Measurements from ENCODE around the gene KAZN. TPM values are rescaled to one million over a fixed set of nuclear protein-coding genes. Genes with fewer than 3 reads are reported as not detected.

The KAZN gene
- total and polyA plus RNA-seq, 4 donors = 7.6 to 18.8 (median 11.2) TPM

DNA sequence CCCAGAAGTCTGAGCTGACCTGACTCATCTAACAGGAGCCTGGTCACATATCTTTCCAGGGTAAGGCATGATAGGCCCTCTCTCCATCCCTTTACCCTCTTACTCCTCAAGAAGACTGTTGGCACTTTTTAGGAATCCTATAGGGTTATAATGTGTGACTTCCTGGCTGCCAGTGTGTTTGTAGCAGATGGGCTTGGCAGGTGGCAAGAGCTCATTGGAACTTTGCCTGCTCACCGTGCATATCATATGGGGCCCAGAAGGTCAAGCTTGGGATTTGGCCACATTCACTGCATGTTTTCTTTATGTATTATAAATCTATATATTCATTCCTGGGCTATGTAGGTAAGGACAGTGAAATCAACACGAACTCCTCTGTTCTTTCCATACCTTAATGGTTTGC is 5.2 kb downstream of the KAZN start:
- Histone ChIP-seq H3K4me3 (no peak overlapping the region), H3K9ac (ENCODE audit: insufficient read depth in 1 of 2, low read length in 2 of 2) (no peak overlapping the region), H3K9me3 (ENCODE audit: control insufficient read depth in 4 of 4, insufficient read depth in 3 of 4, low read length in 3 of 4) (peaks cover 0 to 1% (median 0%) of the 10 kb centered on the region in 4 donors), H3K36me3 (ENCODE audit: control insufficient read depth in 4 of 4, insufficient read depth in 4 of 4, low read length in 4 of 4) (no peaks in the 10 kb centered on the region), H3K27ac (ENCODE audit: low read depth in 1 of 2, low read length in 1 of 2) (no peak overlapping the region), H3K27me3 (ENCODE audit: control insufficient read depth in 3 of 3, insufficient read depth in 3 of 3, low read length in 2 of 3) (peaks cover 0 to 4% (median 0%) of the 10 kb centered on the region in 3 donors), H3K4me1 (ENCODE audit: control insufficient read depth in 5 of 5, insufficient read depth in 5 of 5, low read length in 5 of 5) (peaks cover 0 to 55% (median 10%) of the 10 kb centered on the region in 5 donors)
- ATAC-seq (ENCODE audit: insufficient read depth, low FRiP score) = no peak
- TF ChIP-seq CTCF (IDR thresholded peaks at IDR 0.05; ENCODE audit: control extremely low read depth, extremely low read depth) = no peak
- DNase-seq = no peak
- 84 to 94% methylated on average over 2 of the region's 2 CpGs for WGBS, 2 donors

DNA sequence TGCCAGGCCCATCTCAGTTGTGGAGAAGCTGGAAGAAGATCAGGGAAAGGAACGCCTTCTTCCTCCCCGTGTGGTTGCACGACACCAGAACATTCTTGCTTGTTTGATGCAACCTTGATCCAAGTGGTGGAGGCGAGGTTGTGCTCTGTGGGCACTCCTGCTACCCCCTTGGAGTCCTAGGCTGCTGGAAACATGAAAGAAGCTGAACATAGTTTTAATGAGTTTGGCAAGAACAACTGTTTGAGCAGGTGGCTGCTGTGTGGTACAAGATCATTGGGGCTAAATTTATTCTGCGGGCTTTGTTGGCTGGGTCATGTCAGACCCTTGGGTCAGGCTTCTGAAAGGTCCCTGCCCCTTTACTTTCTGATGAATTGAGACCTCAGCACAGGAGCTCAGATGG is 5.9 kb downstream of the KAZN start:
- Histone ChIP-seq H3K4me3 (no peak overlapping the region), H3K27me3 (ENCODE audit: control insufficient read depth in 3 of 3, insufficient read depth in 3 of 3, low read length in 2 of 3) (peaks cover 0 to 4% (median 0%) of the 10 kb centered on the region in 3 donors)

GRCh38 chr1:14605945-14606344 is 7.5 kb downstream of the KAZN start:
- TF ChIP-seq CTCF (IDR thresholded peaks at IDR 0.05; ENCODE audit: control extremely low read depth, extremely low read depth) = no peak
- Histone ChIP-seq H3K27ac (ENCODE audit: low read depth in 1 of 2, low read length in 1 of 2) (no peak overlapping the region), H3K4me3 (no peak overlapping the region), H3K4me1 (ENCODE audit: control insufficient read depth in 5 of 5, insufficient read depth in 5 of 5, low read length in 5 of 5) (peaks cover 0 to 46% (median 2%) of the 10 kb centered on the region in 5 donors), H3K36me3 (ENCODE audit: control insufficient read depth in 4 of 4, insufficient read depth in 4 of 4, low read length in 4 of 4) (no peaks in the 10 kb centered on the region), H3K9ac (ENCODE audit: insufficient read depth in 1 of 2, low read length in 2 of 2) (no peak overlapping the region), H3K27me3 (ENCODE audit: control insufficient read depth in 3 of 3, insufficient read depth in 3 of 3, low read length in 2 of 3) (peaks cover 0 to 4% (median 0%) of the 10 kb centered on the region in 3 donors), H3K9me3 (ENCODE audit: control insufficient read depth in 4 of 4, insufficient read depth in 3 of 4, low read length in 3 of 4) (peaks cover 0 to 1% (median 0%) of the 10 kb centered on the region in 4 donors)
- ATAC-seq (ENCODE audit: insufficient read depth, low FRiP score) (no peak), DNase-seq (no peak)
- WGBS, 2 donors = 78 to 91% methylated on average over 1 of the region's 1 CpG

More for the DNA sequence above, 5.9 kb downstream of the KAZN start:
- 90 to 91% methylated on average over 5 of the region's 5 CpGs for WGBS, 2 donors
- Histone ChIP-seq H3K27ac (ENCODE audit: low read depth in 1 of 2, low read length in 1 of 2) (no peak overlapping the region), H3K4me1 (ENCODE audit: control insufficient read depth in 5 of 5, insufficient read depth in 5 of 5, low read length in 5 of 5) (peaks cover 0 to 55% (median 10%) of the 10 kb centered on the region in 5 donors), H3K9me3 (ENCODE audit: control insufficient read depth in 4 of 4, insufficient read depth in 3 of 4, low read length in 3 of 4) (peaks cover 0 to 1% (median 0%) of the 10 kb centered on the region in 4 donors), H3K9ac (ENCODE audit: insufficient read depth in 1 of 2, low read length in 2 of 2) (no peak overlapping the region), H3K36me3 (ENCODE audit: control insufficient read depth in 4 of 4, insufficient read depth in 4 of 4, low read length in 4 of 4) (no peaks in the 10 kb centered on the region)
- no peak for TF ChIP-seq CTCF (IDR thresholded peaks at IDR 0.05; ENCODE audit: control extremely low read depth, extremely low read depth)
- no peak for DNase-seq
- ATAC-seq (ENCODE audit: insufficient read depth, low FRiP score) = no peak

- WGBS, 2 donors = 38 to 39% methylated on average over 1 of the region's 1 CpG
- peaks cover 0 to 39% (median 2%) of the 10 kb centered on the region in 5 donors for H3K4me1 ChIP-seq (ENCODE audit: control insufficient read depth in 5 of 5, insufficient read depth in 5 of 5, low read length in 5 of 5)
- peaks cover 0 to 1% (median 0%) of the 10 kb centered on the region in 4 donors for H3K9me3 ChIP-seq (ENCODE audit: control insufficient read depth in 4 of 4, insufficient read depth in 3 of 4, low read length in 3 of 4)
- DNase-seq (peak; percentile 42 to 72 (median 72)), ATAC-seq (ENCODE audit: insufficient read depth, low FRiP score) (no peak)
- H3K4me3 ChIP-seq = no peak overlapping the region
- H3K27me3 ChIP-seq (ENCODE audit: control insufficient read depth in 3 of 3, insufficient read depth in 3 of 3, low read length in 2 of 3) = peaks cover 0 to 4% (median 0%) of the 10 kb centered on the region in 3 donors
- no peak for TF ChIP-seq CTCF (IDR thresholded peaks at IDR 0.05; ENCODE audit: control extremely low read depth, extremely low read depth)
- no peak overlapping the region for H3K9ac ChIP-seq (ENCODE audit: insufficient read depth in 1 of 2, low read length in 2 of 2)
- H3K27ac ChIP-seq (ENCODE audit: low read depth in 1 of 2, low read length in 1 of 2) = no peak overlapping the region
- H3K36me3 ChIP-seq (ENCODE audit: control insufficient read depth in 4 of 4, insufficient read depth in 4 of 4, low read length in 4 of 4) = no peaks in the 10 kb centered on the region
Observed at GRCh38 chr1:14606632-14607031, 8.1 kb downstream of the KAZN start.

Data from lung (tissue), 12 donors.